Subcutaneous abdominal adipose tissue (tissue), 5 donors: Measurements from ENCODE around the gene PGAP6.

Experiments
- H3K27ac ChIP-seq: one replicate; pipeline ENCODE4 v1.7.0; 2013; ENCODE audit warnings: low read depth, mild to moderate bottlenecking, inconsistent platforms, low read length, moderate library complexity
- H3K27me3 ChIP-seq, 5 donors: one replicate each; pipeline ENCODE4 v1.7.0; 2013; ENCODE audit warnings: low read length in 5 of 5, inconsistent platforms in 1 of 5; ENCODE audit not compliant: control insufficient read depth in 5 of 5, insufficient read depth in 4 of 5
- H3K36me3 ChIP-seq, 5 donors: one replicate each; pipeline ENCODE4 v1.7.0; 2013; ENCODE audit warnings: low read length in 5 of 5; ENCODE audit not compliant: control insufficient read depth in 5 of 5, insufficient read depth in 5 of 5
- H3K4me1 ChIP-seq, 5 donors: one replicate each; pipeline ENCODE4 v1.7.0; 2013; ENCODE audit warnings: low read length in 5 of 5, mild to moderate bottlenecking in 3 of 5, moderate library complexity in 1 of 5; ENCODE audit not compliant: control insufficient read depth in 5 of 5, insufficient read depth in 5 of 5
- H3K4me3 ChIP-seq, 5 donors: one replicate each; pipeline ENCODE4 v1.7.0; 2013; ENCODE audit warnings: low read length in 5 of 5, low read depth in 1 of 5
- H3K9ac ChIP-seq, 5 donors: one replicate each; pipeline ENCODE4 v1.7.0; 2013; ENCODE audit warnings: low read length in 5 of 5, mild to moderate bottlenecking in 4 of 5, moderate library complexity in 3 of 5
- H3K9me3 ChIP-seq, 5 donors: one replicate each; pipeline ENCODE4 v1.7.0; 2013; ENCODE audit warnings: low read length in 5 of 5; ENCODE audit not compliant: control insufficient read depth in 5 of 5
- donor health status: healthy.
- donor health status: healthy.
- donor health status: healthy.
- donor health status: healthy.
- donor health status: healthy.

The PGAP6 gene

DNA sequence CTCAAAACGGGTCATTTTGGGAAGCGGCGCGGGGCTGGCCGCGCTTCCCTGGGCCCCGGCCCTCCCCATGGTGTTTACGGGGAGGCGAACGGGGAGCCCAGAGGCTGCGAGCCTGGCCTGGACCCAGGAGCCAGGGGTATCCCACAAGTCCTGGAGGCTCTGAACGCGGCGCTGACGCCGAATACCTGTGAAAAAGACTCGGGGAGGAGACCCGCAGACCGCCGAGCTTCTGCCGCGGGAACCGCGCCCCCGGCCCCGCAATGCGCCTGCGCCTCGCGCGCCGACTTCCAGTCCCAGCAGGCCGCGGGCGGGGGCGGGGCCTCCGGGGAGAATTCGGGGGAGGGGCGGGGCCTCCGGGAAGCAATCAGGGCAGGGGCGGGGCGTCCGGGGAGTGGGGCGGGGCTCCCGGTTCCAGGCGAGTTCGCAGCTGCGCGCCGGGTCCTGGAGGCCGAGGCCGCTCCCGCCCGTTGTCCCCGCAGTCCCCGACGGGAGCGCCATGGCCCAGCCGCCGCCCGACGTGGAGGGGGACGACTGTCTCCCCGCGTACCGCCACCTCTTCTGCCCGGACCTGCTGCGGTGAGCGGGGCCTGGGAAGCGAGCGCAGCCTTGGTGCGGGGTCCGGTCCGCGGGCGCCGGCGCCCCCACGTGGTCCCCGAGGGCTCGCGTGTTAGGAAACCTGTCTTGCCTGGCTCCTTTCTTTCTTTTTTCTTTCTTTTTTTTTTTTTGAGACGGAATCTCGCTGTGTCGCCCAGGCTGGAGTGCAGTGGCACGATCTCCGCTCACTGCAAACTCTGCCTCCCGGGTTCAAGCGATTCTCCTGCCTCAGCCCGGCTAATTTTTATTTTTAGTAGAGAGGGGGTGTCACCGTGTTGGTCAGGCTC, 19.9 kb upstream of the PGAP6 start, which contains the start of gene DECR2:
DECR2 (plus strand) TSS at position 418 of the 881 bp plus-strand sequence; CDS start at position 497, 79 bp downstream.
- H3K36me3 ChIP-seq, result peaks cover 0 to 11% (median 8%) of the 10 kb centered on the region in 5 donors
- peak within 1 kb of the TSS; percentile 29 to 83 (median 77) for H3K4me3 ChIP-seq
- H3K4me1 ChIP-seq, result peaks cover 0 to 31% (median 20%) of the 10 kb centered on the region in 5 donors
- peak within 1 kb of the TSS; percentile 72 for H3K27ac ChIP-seq
- no peaks in the 10 kb centered on the region for H3K27me3 ChIP-seq
- no peaks in the 10 kb centered on the region for H3K9me3 ChIP-seq
- peak within 1 kb of the TSS in 4 of 5 donors; percentile 64 to 94 (median 82) for H3K9ac ChIP-seq

DNA sequence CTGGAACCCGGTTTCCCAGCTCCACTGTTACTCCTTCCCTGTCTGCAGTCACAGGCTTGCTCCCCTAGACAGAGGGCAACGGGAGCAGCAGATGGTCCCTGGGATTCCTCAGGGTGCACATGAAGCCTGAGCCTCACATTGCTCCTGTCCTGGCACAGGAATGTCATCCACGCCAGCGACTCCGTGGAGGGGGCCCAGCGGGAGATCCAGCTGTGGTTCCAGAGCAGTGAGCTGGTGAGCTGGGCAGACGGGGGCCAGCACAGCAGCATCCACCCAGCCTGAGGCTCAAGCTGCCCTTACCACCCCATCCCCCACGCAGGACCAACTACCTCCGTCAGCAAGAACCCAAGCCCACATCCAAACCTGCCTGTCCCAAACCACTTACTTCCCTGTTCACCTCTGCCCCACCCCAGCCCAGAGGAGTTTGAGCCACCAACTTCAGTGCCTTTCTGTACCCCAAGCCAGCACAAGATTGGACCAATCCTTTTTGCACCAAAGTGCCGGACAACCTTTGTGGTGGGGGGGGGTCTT, 18.3 kb upstream of the PGAP6 start:
- H3K9ac ChIP-seq, result peak overlapping the region in 4 of 5 donors; percentile 59 to 94 (median 82)
- H3K27me3 ChIP-seq, result no peaks in the 10 kb centered on the region
- H3K4me1 ChIP-seq, result peaks cover 0 to 40% (median 26%) of the 10 kb centered on the region in 5 donors
- H3K36me3 ChIP-seq, result peaks cover 0 to 11% (median 8%) of the 10 kb centered on the region in 5 donors
- no peaks in the 10 kb centered on the region for H3K9me3 ChIP-seq
- no peak overlapping the region for H3K27ac ChIP-seq
- H3K4me3 ChIP-seq, result peak overlapping the region; percentile 17 to 83 (median 77)

GRCh38 chr16:399340-400019, 17.7 kb upstream of the PGAP6 start:
- Histone ChIP-seq H3K9ac (peak overlapping the region in 1 of 5 donors; percentile 85), H3K27ac (no peak overlapping the region), H3K27me3 (no peaks in the 10 kb centered on the region), H3K36me3 (peaks cover 0 to 11% (median 8%) of the 10 kb centered on the region in 5 donors), H3K9me3 (no peaks in the 10 kb centered on the region), H3K4me3 (no peak overlapping the region), H3K4me1 (peaks cover 0 to 40% (median 26%) of the 10 kb centered on the region in 5 donors)

- no peak overlapping the region for H3K27ac ChIP-seq
- no peaks in the 10 kb centered on the region for H3K9me3 ChIP-seq
- H3K36me3 ChIP-seq, result peaks cover 0 to 11% (median 8%) of the 10 kb centered on the region in 5 donors
- H3K4me1 ChIP-seq, result peaks cover 0 to 40% (median 26%) of the 10 kb centered on the region in 5 donors
- no peak overlapping the region for H3K4me3 ChIP-seq
- no peak overlapping the region for H3K9ac ChIP-seq
- no peaks in the 10 kb centered on the region for H3K27me3 ChIP-seq
Measured at GRCh38 chr16:398561-399339, 17.0 kb upstream of the PGAP6 start.

- no peak overlapping the region for H3K4me3 ChIP-seq
- H3K9me3 ChIP-seq, result no peaks in the 10 kb centered on the region
- peak overlapping the region in 1 of 5 donors; percentile 35 for H3K9ac ChIP-seq
- H3K27ac ChIP-seq, result no peak overlapping the region
- H3K27me3 ChIP-seq, result no peaks in the 10 kb centered on the region
- H3K36me3 ChIP-seq, result peaks cover 0 to 11% (median 8%) of the 10 kb centered on the region in 5 donors
- H3K4me1 ChIP-seq, result peaks cover 0 to 40% (median 26%) of the 10 kb centered on the region in 5 donors
Measured at GRCh38 chr16:397736-398332, 16.1 kb upstream of the PGAP6 start.

GRCh38 chr16:397135-397661, 15.4 kb upstream of the PGAP6 start, which contains the start of gene NME4:
Gene NME4, plus strand, starts transcription at chr16:397199. Its CDS starts 24 bp downstream, at chr16:397223.
- peak within 1 kb of the TSS in 3 of 5 donors; percentile 37 to 56 (median 48) for H3K9ac ChIP-seq
- peaks cover 0 to 35% (median 23%) of the 10 kb centered on the region in 5 donors for H3K4me1 ChIP-seq
- H3K36me3 ChIP-seq, result peaks cover 0 to 11% (median 8%) of the 10 kb centered on the region in 5 donors
- peak within 1 kb of the TSS; percentile 70 for H3K27ac ChIP-seq
- H3K27me3 ChIP-seq, result no peaks in the 10 kb centered on the region
- H3K9me3 ChIP-seq, result no peaks in the 10 kb centered on the region
- H3K4me3 ChIP-seq, result peak within 1 kb of the TSS; percentile 61 to 85 (median 70)

- Histone ChIP-seq H3K36me3 (peaks cover 0 to 11% (median 8%) of the 10 kb centered on the region in 5 donors), H3K27me3 (no peaks in the 10 kb centered on the region), H3K9me3 (peaks cover 0 to 4% (median 3%) of the 10 kb centered on the region in 5 donors), H3K4me3 (peak overlapping the region; percentile 61 to 85 (median 70)), H3K9ac (peak overlapping the region in 3 of 5 donors; percentile 37 to 56 (median 48)), H3K4me1 (peaks cover 0 to 34% (median 23%) of the 10 kb centered on the region in 5 donors), H3K27ac (peak overlapping the region; percentile 70)
Measured at GRCh38 chr16:396605-397004, 14.8 kb upstream of the PGAP6 start.

- H3K27ac ChIP-seq, result peak overlapping the region; percentile 70
- H3K27me3 ChIP-seq, result no peaks in the 10 kb centered on the region
- H3K4me1 ChIP-seq, result peaks cover 0 to 34% (median 23%) of the 10 kb centered on the region in 5 donors
- H3K9me3 ChIP-seq, result peaks cover 0 to 4% (median 3%) of the 10 kb centered on the region in 5 donors
- peak overlapping the region in 2 of 5 donors; percentile 48 to 56 for H3K9ac ChIP-seq
- peak overlapping the region in 3 of 5 donors; percentile 15 to 75 (median 65) for H3K4me3 ChIP-seq
- peaks cover 0 to 11% (median 8%) of the 10 kb centered on the region in 5 donors for H3K36me3 ChIP-seq
Measured at GRCh38 chr16:396199-396598, 14.4 kb upstream of the PGAP6 start.
